Kidney (tissue), 14 donors: ENCODE measurements around the gene TMSB4X. TPM values are rescaled to one million over a fixed set of nuclear protein-coding genes. Genes with fewer than 3 reads are reported as not detected.
"Not testable (repeated sequence)": the region's sequence is repeated elsewhere in the genome, so short reads cannot be mapped to it uniquely, and the experiment has no call there.

Experiments
- DNase-seq, 5 donors: peaks; one replicate each; pipeline ENCODE4 v3.0.0-alpha.2; 2013 to 2020
- FAIRE-seq: peaks from 2 replicates; lab custom pipeline; 2012; peaks lifted over from hg19 to GRCh38; lab: Jason Lieb, UNC
- H3K27ac ChIP-seq, 2 donors: one replicate each; pipeline ENCODE4 v1.7.0; 2013; ENCODE audit warnings: low read depth in 2 of 2, low read length in 2 of 2, inconsistent platforms in 1 of 2
- H3K27me3 ChIP-seq: one replicate; pipeline ENCODE4 v1.7.1; 2013; ENCODE audit warnings: low read length, inconsistent platforms; ENCODE audit not compliant: control insufficient read depth, insufficient read depth
- H3K36me3 ChIP-seq, 3 donors: one replicate each; pipeline versions ENCODE4 v1.7.0 to v1.7.1; 2013; ENCODE audit warnings: low read length in 3 of 3, control low read depth in 1 of 3, inconsistent platforms in 1 of 3; ENCODE audit not compliant: insufficient read depth in 3 of 3, control insufficient read depth in 2 of 3
- H3K4me1 ChIP-seq, 3 donors: one replicate each; pipeline versions ENCODE4 v1.7.0 to v1.7.1; 2013; ENCODE audit warnings: low read length in 3 of 3, inconsistent platforms in 1 of 3, low read depth in 1 of 3; ENCODE audit not compliant: control insufficient read depth in 2 of 3, insufficient read depth in 2 of 3
- H3K4me3 ChIP-seq, 3 donors: one replicate each; pipeline versions ENCODE4 v1.7.0 to v1.8.1; 2013; ENCODE audit warnings: low read length in 3 of 3, control low read depth in 1 of 3, inconsistent platforms in 1 of 3
- H3K9ac ChIP-seq, 3 donors: one replicate each; pipeline versions ENCODE4 v1.7.0 to v1.7.1; 2013; ENCODE audit warnings: low read length in 3 of 3, control low read depth in 1 of 3, inconsistent platforms in 1 of 3
- H3K9me3 ChIP-seq, 3 donors: one replicate each; pipeline versions ENCODE4 v1.7.0 to v1.7.1; 2013; ENCODE audit warnings: low read length in 3 of 3, control low read depth in 1 of 3, inconsistent platforms in 1 of 3; ENCODE audit not compliant: control insufficient read depth in 2 of 3, insufficient read depth in 1 of 3
- intact Hi-C: fragments of 100-400 bp; cut with DNase I; formaldehyde crosslinking; loops from one replicate; pipeline ENCODE4 v1.11.1; 2022
- polyA plus RNA-seq: library from polyadenylated mRNA; stranded (reverse); fragments of 350-450 nt; fragmentation: Illumina TruSeq; extraction: RNeasy Lipid Tissue Mini Kit (QIAGEN cat#74804); gene quantifications from one replicate; pipeline ENCODE4 v1.2.3, GENCODE V29; 2014; ENCODE audit warnings: low read depth, low replicate concordance; ENCODE audit not compliant: insufficient read depth
- total RNA-seq: library from RNA; stranded (reverse); fragmentation: NEBNext Ultra II Directional; extraction: Animal tissue kit (Norgen Biotek cat#: 25700); gene quantifications from one replicate; pipeline ENCODE4 v1.2.1, GENCODE V29; 2021
- TF ChIP-seq, protein P1 (sequence below): IDR thresholded peaks from 3 replicates; pipeline ENCODE4 v1.5.1; 2012; ENCODE audit warnings: mild to moderate bottlenecking, moderate library complexity, borderline replicate concordance; ENCODE audit not compliant: insufficient read depth; ENCODE audit errors: extremely low read depth
- donor health status: control.
- donor health status: control.
- donor health status: control.
- donor health status: control.
- donor health status: control.
- donor health status: DM: yes; HTN: yes; CAD: no.
- donor health status: Normal renal cell carcinoma (clear cell type).

The TMSB4X gene
- total and polyA plus RNA-seq, 2 donors from 2014 or later = 2,421 to 3,432 TPM

- H3K27ac ChIP-seq = peak overlapping the region in 1 of 2 donors; percentile 69
- H3K9me3 ChIP-seq = no peaks in the 10 kb centered on the region
- FAIRE-seq (no peak), DNase-seq (peak in 3 of 5 donors; percentile 19 to 82 (median 54))
- peak overlapping the region in 1 of 3 donors; percentile 34 for H3K9ac ChIP-seq
- peak overlapping the region in 2 of 3 donors; percentile 33 to 49 for H3K4me3 ChIP-seq
- H3K27me3 ChIP-seq = no peaks in the 10 kb centered on the region
- H3K36me3 ChIP-seq = peaks cover 0 to 4% (median 3%) of the 10 kb centered on the region in 3 donors
- intact Hi-C loops = no loop called here
- H3K4me1 ChIP-seq = peaks cover 0 to 3% (median 0%) of the 10 kb centered on the region in 3 donors
- TF ChIP-seq, protein P1, sequence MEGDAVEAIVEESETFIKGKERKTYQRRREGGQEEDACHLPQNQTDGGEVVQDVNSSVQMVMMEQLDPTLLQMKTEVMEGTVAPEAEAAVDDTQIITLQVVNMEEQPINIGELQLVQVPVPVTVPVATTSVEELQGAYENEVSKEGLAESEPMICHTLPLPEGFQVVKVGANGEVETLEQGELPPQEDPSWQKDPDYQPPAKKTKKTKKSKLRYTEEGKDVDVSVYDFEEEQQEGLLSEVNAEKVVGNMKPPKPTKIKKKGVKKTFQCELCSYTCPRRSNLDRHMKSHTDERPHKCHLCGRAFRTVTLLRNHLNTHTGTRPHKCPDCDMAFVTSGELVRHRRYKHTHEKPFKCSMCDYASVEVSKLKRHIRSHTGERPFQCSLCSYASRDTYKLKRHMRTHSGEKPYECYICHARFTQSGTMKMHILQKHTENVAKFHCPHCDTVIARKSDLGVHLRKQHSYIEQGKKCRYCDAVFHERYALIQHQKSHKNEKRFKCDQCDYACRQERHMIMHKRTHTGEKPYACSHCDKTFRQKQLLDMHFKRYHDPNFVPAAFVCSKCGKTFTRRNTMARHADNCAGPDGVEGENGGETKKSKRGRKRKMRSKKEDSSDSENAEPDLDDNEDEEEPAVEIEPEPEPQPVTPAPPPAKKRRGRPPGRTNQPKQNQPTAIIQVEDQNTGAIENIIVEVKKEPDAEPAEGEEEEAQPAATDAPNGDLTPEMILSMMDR = no peak
These were observed 3.5 kb downstream of the TMSB4X start for GRCh38 chrX:12978205-12979025.

GRCh38 chrX:12979026-12979607, 4.2 kb downstream of the TMSB4X start:
- H3K27ac ChIP-seq = peak overlapping the region in 1 of 2 donors; percentile 69
- TF ChIP-seq, protein P1 = no peak
- DNase-seq (peak in 1 of 5 donors; percentile 24), FAIRE-seq (no peak)
- no peaks in the 10 kb centered on the region for H3K9me3 ChIP-seq
- no peaks in the 10 kb centered on the region for H3K27me3 ChIP-seq
- H3K36me3 ChIP-seq = peaks cover 0 to 4% (median 3%) of the 10 kb centered on the region in 3 donors
- H3K4me1 ChIP-seq = peaks cover 0 to 3% (median 0%) of the 10 kb centered on the region in 3 donors
- no peak overlapping the region for H3K9ac ChIP-seq
- H3K4me3 ChIP-seq = peak overlapping the region in 1 of 3 donors; percentile 49
- intact Hi-C loops = no loop called here

GRCh38 chrX:12979616-12980015, 4.7 kb downstream of the TMSB4X start:
- Histone ChIP-seq H3K27ac (no peak overlapping the region), H3K9ac (no peak overlapping the region), H3K27me3 (no peaks in the 10 kb centered on the region), H3K9me3 (no peaks in the 10 kb centered on the region), H3K4me1 (peaks cover 0 to 3% (median 0%) of the 10 kb centered on the region in 3 donors), H3K36me3 (peaks cover 0 to 4% (median 3%) of the 10 kb centered on the region in 3 donors), H3K4me3 (no peak overlapping the region)
- TF ChIP-seq, protein P1 = no peak
- DNase-seq = no peak
- intact Hi-C loops = no loop called here
- FAIRE-seq = no peak

DNA sequence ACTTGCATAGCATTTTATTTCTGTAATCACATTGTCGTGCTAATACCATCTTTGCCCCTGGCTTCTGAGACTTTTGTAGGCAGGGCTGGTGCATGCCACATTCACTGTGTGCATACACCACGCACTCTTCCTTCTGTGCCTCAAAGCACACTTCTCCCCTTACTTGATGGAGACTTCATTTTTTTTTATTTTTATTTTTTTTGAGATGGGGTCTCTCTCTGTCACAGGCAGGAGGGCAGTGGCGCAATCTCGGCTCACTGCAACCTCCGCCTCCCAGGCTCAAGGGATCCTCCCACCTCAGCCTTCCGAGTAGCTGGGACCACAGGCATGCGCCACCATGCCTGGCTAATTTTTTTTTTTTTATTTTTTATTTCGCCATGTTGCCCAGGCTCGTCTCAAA, 5.1 kb downstream of the TMSB4X start:
- DNase-seq, FAIRE-seq, H3K27me3 ChIP-seq, H3K9me3 ChIP-seq, H3K9ac ChIP-seq, H3K27ac ChIP-seq, H3K36me3 ChIP-seq, H3K4me3 ChIP-seq, H3K4me1 ChIP-seq, intact Hi-C loops: not testable (repeated sequence)
